HepG2 (cell line): ENCODE measurements around the gene COLGALT1. TPM values are rescaled to one million over a fixed set of nuclear protein-coding genes. Genes with fewer than 3 reads are reported as not detected.

Experiments used
- ATAC-seq: fragments of 200-7000 bp; cut with Tn5 transposase; 3 replicates; pipeline ENCODE4 v1.9.1; 2020; ENCODE audit warnings: mild to moderate bottlenecking, moderate library complexity
- BruUV-seq: library from RNA; stranded (reverse); fragments of 400-500 nt; replicated peaks from 2 replicates; lab custom pipeline; 2021; lab: Mats Ljungman, UMichigan
- CTCF ChIA-PET: fragments of 300-600 bp; formaldehyde crosslinking; extraction: SDS; loops from one replicate; lab custom pipeline; 2021; ENCODE audit warnings: low total read pairs, inconsistent platforms, low intra/inter-chr PET ratio; lab: Yijun Ruan, JAX
- POLR2A ChIA-PET: fragments of 350-600 bp; sonication (Branson Sonifier 250); formaldehyde crosslinking; loops from one replicate; lab custom pipeline; 2020; ENCODE audit warnings: antibody characterized with exemption, inconsistent platforms; lab: Yijun Ruan, JAX
- DNase-seq: peaks from one replicate; pipeline ENCODE4 v3.0.0-alpha.2; 2015; ENCODE audit warnings: low spot score
- FAIRE-seq: peaks from 3 replicates; lab custom pipeline; 2011; peaks lifted over from hg19 to GRCh38; lab: Jason Lieb, UNC
- H2AFZ ChIP-seq: one replicate; pipeline ENCODE4 v1.6.1; 2011; ENCODE audit warnings: low read length, inconsistent platforms
- H3K27ac ChIP-seq: fragments of 300-600 bp; 3 replicates; pipeline ENCODE4 v1.8.0; 2011; ENCODE audit warnings: mixed run types, mild to moderate bottlenecking, mixed read lengths, low read length, inconsistent platforms; ENCODE audit not compliant: insufficient read depth; ENCODE audit errors: extremely low read length
- H3K27me3 ChIP-seq, 2 experiments: fragments of 200-600 bp in 1 of 2; 2 replicates in 1 of 2; 3 replicates in 1 of 2; pipeline versions ENCODE4 v1.6.0 to v1.8.0; 2011; ENCODE audit warnings: low read length in 2 of 2, mild to moderate bottlenecking in 2 of 2, moderate library complexity in 2 of 2, inconsistent platforms in 1 of 2; ENCODE audit not compliant: insufficient read depth in 2 of 2, control insufficient read depth in 1 of 2
- H3K36me3 ChIP-seq, 2 experiments: fragments of 200-600 bp in 1 of 2; replicated peaks in 1 of 2; 2 replicates in 1 of 2; 3 replicates in 1 of 2; pipeline versions ENCODE4 v1.5.1 to v1.8.0; 2011; ENCODE audit warnings: low read length in 2 of 2, inconsistent platforms in 1 of 2; ENCODE audit not compliant: insufficient read depth in 2 of 2, control insufficient read depth in 1 of 2
- H3K4me1 ChIP-seq: 2 replicates; pipeline ENCODE4 v1.5.1; 2012; ENCODE audit warnings: low read length, inconsistent platforms; ENCODE audit not compliant: insufficient read depth
- H3K4me2 ChIP-seq: 2 replicates; pipeline ENCODE4 v1.6.0; 2011; ENCODE audit warnings: low read depth, low read length, inconsistent platforms
- H3K4me3 ChIP-seq, 3 experiments: fragments of 200-600 bp in 1 of 3; sonication (generic), shearing (Covaris generic) in 1 of 3; replicated peaks in 1 of 3; 2 replicates each; pipeline ENCODE4 v1.5.1; 2011 to 2016; ENCODE audit warnings: low read length in 3 of 3, inconsistent platforms in 2 of 3, low read depth in 2 of 3, mild to moderate bottlenecking in 2 of 3, control low read depth in 1 of 3, mixed read lengths in 1 of 3; ENCODE audit not compliant: insufficient read depth in 1 of 3
- H3K79me2 ChIP-seq: one replicate; pipeline ENCODE4 v1.6.1; 2011; ENCODE audit warnings: low read length, inconsistent platforms; ENCODE audit not compliant: insufficient read depth
- H3K9ac ChIP-seq: 2 replicates; pipeline ENCODE4 v1.6.0; 2011; ENCODE audit warnings: mild to moderate bottlenecking, low read depth, low read length, inconsistent platforms; ENCODE audit not compliant: insufficient read depth
- H3K9me3 ChIP-seq: 2 replicates; pipeline ENCODE4 v1.5.1; 2012; ENCODE audit warnings: mild to moderate bottlenecking, low read length
- H4K20me1 ChIP-seq: 2 replicates; pipeline ENCODE4 v1.6.0; 2011; ENCODE audit warnings: inconsistent platforms, mild to moderate bottlenecking, low read length, moderate library complexity; ENCODE audit not compliant: insufficient read depth
- NCOA2 ChIP-seq: sonication (generic); formaldehyde crosslinking; IDR thresholded peaks from 2 replicates; pipeline ENCODE4 v1.8.0; 2022; ENCODE audit warnings: inconsistent platforms
- POLR2G ChIP-seq: fragments of 200-400 bp; formaldehyde crosslinking; IDR thresholded peaks from 2 replicates; pipeline ENCODE4 v1.6.1; 2018; ENCODE audit warnings: mild to moderate bottlenecking, low read depth, low read length, moderate library complexity
- SIX1 ChIP-seq: sonication (generic); formaldehyde crosslinking; IDR thresholded peaks from 2 replicates; pipeline ENCODE4 v1.4.0; 2020; ENCODE audit warnings: missing genetic modification reagents, borderline replicate concordance
- SNAI1 ChIP-seq: sonication (generic); formaldehyde crosslinking; IDR thresholded peaks from 2 replicates; pipeline ENCODE4 v1.5.0; 2020; ENCODE audit warnings: mild to moderate bottlenecking, missing genetic modification reagents, borderline replicate concordance
- SRY ChIP-seq: sonication (generic); formaldehyde crosslinking; IDR thresholded peaks from 2 replicates; pipeline ENCODE4 v1.8.0; 2022; ENCODE audit warnings: mild to moderate bottlenecking, missing genetic modification reagents
- ZNF121 ChIP-seq: sonication (generic); formaldehyde crosslinking; IDR thresholded peaks from 2 replicates; pipeline ENCODE4 v1.5.0; 2020; ENCODE audit warnings: mild to moderate bottlenecking, missing genetic modification reagents
- ZNF652 ChIP-seq: IDR thresholded peaks from 2 replicates; pipeline ENCODE4 v1.6.1; 2016; ENCODE audit warnings: low read depth, borderline replicate concordance
- WGBS: methylation state at CpG from one replicate; pipeline ENCODE4 v1.1.6; 2017; ENCODE audit warnings: low lambda C conversion rate; 5-methylcytosine and 5-hydroxymethylcytosine counted together
- in situ Hi-C: cut with HindIII; loops from 2 replicates; pipeline ENCODE4 v1.10.0; 2017; ENCODE audit warnings: low pct_unique_long_range_greater_than_20kb; ENCODE audit not compliant: extremely low pct_ligation_motif_present
- intact Hi-C: fragments of 100-400 bp; cut with micrococcal nuclease; formaldehyde crosslinking; loops from one replicate; pipeline ENCODE4 v1.10.0; 2022; ENCODE audit not compliant: unreplicated experiment
- polyA plus RNA-seq, 8 experiments: library from polyadenylated mRNA; depleted of rRNA in 3 of 8; stranded (reverse) in 7 of 8; unstranded in 1 of 8; fragments of >200 nt; fragmentation: Illumina TruSeq in 4 of 8; extraction: Trizol in 4 of 8; gene quantifications; 2 replicates each; pipeline versions ENCODE4 v1.2.1 to v1.2.3, GENCODE V29; 2011 to 2016; ENCODE audit warnings: low read depth in 4 of 8, missing spikeins in 1 of 8, mixed read lengths in 1 of 8; ENCODE audit not compliant: insufficient read depth in 1 of 8
- total RNA-seq, 5 experiments: library from RNA; depleted of rRNA; stranded (reverse); fragments of >200 nt; fragmentation: Illumina TruSeq; extraction: Trizol; gene quantifications; 2 replicates each; pipeline ENCODE4 v1.2.3, GENCODE V29; 2016; ENCODE audit warnings: low read depth in 1 of 5
- TF ChIP-seq, protein P1 (sequence below): sonication (generic); formaldehyde crosslinking; IDR thresholded peaks from 2 replicates; pipeline ENCODE4 v1.5.0; 2020; ENCODE audit warnings: mild to moderate bottlenecking, missing genetic modification reagents, borderline replicate concordance
- TF ChIP-seq, protein P2 (sequence below): sonication (generic); formaldehyde crosslinking; IDR thresholded peaks from 2 replicates; pipeline ENCODE4 v1.4.0; 2020; ENCODE audit warnings: missing genetic modification reagents
- TF ChIP-seq, protein P3 (sequence below): sonication (generic); formaldehyde crosslinking; IDR thresholded peaks from 2 replicates; pipeline ENCODE4 v1.9.0; 2022; ENCODE audit warnings: low read depth, missing genetic modification reagents
- TF ChIP-seq, protein P4 (sequence below): sonication (generic); formaldehyde crosslinking; conservative IDR thresholded peaks from 2 replicates; pipeline ENCODE4 v1.8.0; 2022; ENCODE audit warnings: missing genetic modification reagents

Gene COLGALT1
- total and polyA plus RNA-seq, 2 of the 13 experiments (the other 11 are each of a cell fraction or from before 2014, with no cell fraction given) = 58.0 to 211 TPM

DNA sequence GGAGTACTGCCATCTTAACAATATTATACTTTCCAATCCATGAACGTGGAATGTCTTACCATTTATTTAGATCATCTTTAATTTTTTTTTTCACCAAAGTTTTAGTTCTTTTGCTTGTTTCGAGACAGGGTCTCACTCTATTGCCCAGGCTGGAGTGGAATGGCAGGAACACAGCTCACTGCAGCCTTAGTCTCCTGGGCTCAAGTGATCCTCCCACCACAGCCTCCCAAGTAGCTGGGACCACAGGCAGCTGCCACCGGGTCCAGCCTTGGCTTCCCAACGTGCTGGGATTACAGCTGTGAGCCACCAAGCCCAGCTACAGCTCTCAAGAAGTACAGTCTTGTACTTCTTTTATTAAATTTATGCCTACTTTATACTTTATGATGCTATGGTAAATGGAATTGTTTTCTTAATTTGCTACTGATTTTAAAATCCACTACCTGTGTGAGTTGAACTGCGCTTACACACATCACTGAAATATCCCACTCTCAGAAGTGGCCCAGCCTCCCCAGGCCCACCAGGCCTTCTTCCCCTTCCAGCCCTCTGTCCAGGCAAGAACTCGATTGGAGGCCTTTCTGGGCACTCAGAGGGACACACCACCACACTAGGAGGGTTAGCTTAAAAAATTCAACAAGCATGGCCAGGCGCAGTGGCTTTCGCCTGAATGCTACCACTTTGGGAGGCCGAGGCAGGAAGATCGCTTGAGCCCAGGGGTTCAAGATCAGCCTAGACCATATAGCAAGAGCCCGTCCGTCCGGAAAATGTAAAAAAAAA, 45.0 kb upstream of the COLGALT1 start (continued):
- TF ChIP-seq, protein P1, sequence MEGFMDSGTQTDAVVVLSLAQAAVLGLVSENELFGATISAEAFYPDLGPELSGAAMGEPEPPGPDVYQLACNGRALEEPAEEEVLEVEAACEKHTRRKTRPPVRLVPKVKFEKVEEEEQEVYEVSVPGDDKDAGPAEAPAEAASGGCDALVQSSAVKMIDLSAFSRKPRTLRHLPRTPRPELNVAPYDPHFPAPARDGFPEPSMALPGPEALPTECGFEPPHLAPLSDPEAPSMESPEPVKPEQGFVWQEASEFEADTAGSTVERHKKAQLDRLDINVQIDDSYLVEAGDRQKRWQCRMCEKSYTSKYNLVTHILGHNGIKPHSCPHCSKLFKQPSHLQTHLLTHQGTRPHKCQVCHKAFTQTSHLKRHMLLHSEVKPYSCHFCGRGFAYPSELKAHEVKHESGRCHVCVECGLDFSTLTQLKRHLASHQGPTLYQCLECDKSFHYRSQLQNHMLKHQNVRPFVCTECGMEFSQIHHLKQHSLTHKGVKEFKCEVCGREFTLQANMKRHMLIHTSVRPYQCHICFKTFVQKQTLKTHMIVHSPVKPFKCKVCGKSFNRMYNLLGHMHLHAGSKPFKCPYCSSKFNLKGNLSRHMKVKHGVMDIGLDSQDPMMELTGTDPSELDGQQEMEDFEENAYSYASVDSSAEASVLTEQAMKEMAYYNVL = 0 out of 2 replicates have a peak, but pooled peaks have one; percentile 6
- TF ChIP-seq SRY (CRISPR knock-in tag) (no peak), ZNF121 (peak; percentile 47), SNAI1 (peak; percentile 56; the same call in 1 of the 2 replicates), POLR2G (peak; percentile 26; the same call in 1 of the 2 replicates)

DNA sequence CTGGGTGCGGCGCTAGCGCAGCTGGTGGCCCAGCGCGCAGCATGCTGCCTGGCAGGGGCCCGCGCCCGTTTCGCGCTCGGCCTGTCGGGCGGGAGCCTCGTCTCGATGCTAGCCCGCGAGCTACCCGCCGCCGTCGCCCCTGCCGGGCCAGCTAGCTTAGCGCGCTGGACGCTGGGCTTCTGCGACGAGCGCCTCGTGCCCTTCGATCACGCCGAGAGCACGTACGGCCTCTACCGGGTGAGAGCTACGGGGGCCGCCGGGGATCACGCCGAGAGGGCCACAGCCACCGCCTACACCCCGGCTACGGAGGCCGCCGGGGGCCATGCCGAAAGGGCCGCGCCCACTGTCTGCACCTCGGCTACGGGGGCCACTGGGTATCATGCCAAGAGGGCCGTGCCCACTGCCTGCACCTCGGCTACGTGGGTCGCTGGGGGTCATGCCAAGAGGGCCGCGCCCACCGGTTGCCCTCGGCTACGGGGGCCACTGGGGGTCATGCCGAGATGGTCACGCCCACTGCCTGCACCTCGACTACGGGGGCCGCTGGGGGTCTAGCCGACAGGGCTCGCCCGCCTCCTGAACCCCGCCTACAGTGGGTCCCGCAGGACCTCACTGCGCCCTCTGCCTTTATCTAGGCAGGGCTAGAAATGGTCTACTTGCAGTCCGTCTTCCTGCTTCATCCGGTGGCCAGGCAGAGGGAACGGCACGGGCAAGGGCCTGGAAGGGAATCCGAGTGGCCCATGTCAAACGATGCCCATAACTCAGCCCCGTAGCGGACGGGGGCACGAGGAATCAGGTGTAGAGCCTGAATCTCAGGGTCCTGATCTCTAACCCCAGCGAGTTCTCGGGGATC, 43.5 kb upstream of the COLGALT1 start:
- in situ Hi-C loops = no loop called here
- intact Hi-C loops = no loop called here
- H3K27me3 ChIP-seq = no peaks in the 10 kb centered on the region; a peak in 1 of 5 replicates
- H3K9ac ChIP-seq = peak overlapping the region; percentile 99
- peak overlapping the region; percentile 92 for H3K4me2 ChIP-seq
- peak overlapping the region; percentile 85 to 91 (median 88) for H3K4me3 ChIP-seq
- ChIA-PET POLR2A (interaction anchor here (0.5 to 4.3 kb wide), 16 partner anchors 13 to 347 kb away, joined by 3 to 45 read pairs (median 4); partner anchors contain the start of genes BST2, RPL18A and SLC27A1), CTCF (interaction anchor here (1.5 kb wide), 1 partner anchor 16 kb away, joined by 5 read pairs; no protein-coding TSS in a partner anchor)
- no peaks in the 10 kb centered on the region for H4K20me1 ChIP-seq
- DNase-seq = peak; percentile 79
- no peaks in the 10 kb centered on the region for H3K9me3 ChIP-seq
- 0% methylated on average over 4 of the region's 82 CpGs for WGBS
- BruUV-seq = TSS peak; percentile 30
- FAIRE-seq = peak; percentile 60
- peak; percentile 72 for ATAC-seq
- H3K27ac ChIP-seq = peak overlapping the region; percentile 98
- no peaks in the 10 kb centered on the region for H3K36me3 ChIP-seq
- peaks cover 20% of the 10 kb centered on the region for H3K79me2 ChIP-seq
- H3K4me1 ChIP-seq = peaks cover 53% of the 10 kb centered on the region
- no peak overlapping the region for H2AFZ ChIP-seq
- TF ChIP-seq, protein P2, sequence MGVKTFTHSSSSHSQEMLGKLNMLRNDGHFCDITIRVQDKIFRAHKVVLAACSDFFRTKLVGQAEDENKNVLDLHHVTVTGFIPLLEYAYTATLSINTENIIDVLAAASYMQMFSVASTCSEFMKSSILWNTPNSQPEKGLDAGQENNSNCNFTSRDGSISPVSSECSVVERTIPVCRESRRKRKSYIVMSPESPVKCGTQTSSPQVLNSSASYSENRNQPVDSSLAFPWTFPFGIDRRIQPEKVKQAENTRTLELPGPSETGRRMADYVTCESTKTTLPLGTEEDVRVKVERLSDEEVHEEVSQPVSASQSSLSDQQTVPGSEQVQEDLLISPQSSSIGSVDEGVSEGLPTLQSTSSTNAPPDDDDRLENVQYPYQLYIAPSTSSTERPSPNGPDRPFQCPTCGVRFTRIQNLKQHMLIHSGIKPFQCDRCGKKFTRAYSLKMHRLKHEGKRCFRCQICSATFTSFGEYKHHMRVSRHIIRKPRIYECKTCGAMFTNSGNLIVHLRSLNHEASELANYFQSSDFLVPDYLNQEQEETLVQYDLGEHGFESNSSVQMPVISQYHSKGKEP (CRISPR knock-in tag) = no peak
- TF ChIP-seq, protein P3, sequence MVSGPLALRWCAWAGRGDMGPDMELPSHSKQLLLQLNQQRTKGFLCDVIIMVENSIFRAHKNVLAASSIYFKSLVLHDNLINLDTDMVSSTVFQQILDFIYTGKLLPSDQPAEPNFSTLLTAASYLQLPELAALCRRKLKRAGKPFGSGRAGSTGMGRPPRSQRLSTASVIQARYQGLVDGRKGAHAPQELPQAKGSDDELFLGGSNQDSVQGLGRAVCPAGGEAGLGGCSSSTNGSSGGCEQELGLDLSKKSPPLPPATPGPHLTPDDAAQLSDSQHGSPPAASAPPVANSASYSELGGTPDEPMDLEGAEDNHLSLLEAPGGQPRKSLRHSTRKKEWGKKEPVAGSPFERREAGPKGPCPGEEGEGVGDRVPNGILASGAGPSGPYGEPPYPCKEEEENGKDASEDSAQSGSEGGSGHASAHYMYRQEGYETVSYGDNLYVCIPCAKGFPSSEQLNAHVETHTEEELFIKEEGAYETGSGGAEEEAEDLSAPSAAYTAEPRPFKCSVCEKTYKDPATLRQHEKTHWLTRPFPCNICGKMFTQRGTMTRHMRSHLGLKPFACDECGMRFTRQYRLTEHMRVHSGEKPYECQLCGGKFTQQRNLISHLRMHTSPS (CRISPR knock-in tag) = peak; percentile 100
- TF ChIP-seq, protein P4, sequence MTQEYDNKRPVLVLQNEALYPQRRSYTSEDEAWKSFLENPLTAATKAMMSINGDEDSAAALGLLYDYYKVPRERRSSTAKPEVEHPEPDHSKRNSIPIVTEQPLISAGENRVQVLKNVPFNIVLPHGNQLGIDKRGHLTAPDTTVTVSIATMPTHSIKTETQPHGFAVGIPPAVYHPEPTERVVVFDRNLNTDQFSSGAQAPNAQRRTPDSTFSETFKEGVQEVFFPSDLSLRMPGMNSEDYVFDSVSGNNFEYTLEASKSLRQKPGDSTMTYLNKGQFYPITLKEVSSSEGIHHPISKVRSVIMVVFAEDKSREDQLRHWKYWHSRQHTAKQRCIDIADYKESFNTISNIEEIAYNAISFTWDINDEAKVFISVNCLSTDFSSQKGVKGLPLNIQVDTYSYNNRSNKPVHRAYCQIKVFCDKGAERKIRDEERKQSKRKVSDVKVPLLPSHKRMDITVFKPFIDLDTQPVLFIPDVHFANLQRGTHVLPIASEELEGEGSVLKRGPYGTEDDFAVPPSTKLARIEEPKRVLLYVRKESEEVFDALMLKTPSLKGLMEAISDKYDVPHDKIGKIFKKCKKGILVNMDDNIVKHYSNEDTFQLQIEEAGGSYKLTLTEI (CRISPR knock-in tag) = no peak
- TF ChIP-seq SIX1 (CRISPR knock-in tag) (0 out of 2 replicates have a peak, but pooled peaks have one; percentile 21), ZNF652 (CRISPR knock-in tag) (0 out of 2 replicates have a peak, but pooled peaks have one; percentile 33), NCOA2 (peak; percentile 41; the same call in 1 of the 2 replicates)
